Measurements from ENCODE around the gene TFEB. TPM values are rescaled to one million over a fixed set of nuclear protein-coding genes. Genes with fewer than 3 reads are reported as not detected.

TFEB gene
- total RNA-seq, 2 donors from 2014 or later: 16.9 to 21.7 TPM

DNA sequence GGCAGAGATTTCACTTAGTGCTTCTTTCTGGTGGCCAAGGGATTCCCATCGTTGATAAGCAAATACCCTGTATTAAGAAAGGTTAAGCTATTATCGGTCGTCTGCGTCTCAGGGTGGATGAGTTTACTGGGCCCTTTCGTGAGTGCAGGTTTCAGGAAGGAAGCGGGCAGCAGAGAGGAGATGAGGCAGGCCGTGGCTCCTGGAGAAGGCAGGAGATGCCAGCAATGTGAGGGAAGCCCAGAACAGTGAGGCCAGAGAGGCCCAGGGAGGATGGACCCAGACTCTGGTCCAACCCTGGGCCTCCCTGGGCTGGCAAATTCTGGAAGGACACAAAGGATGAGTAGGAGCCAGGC is 11.2 kb downstream of the TFEB start:
- H3K4me1 ChIP-seq: peaks cover 15% of the 10 kb centered on the region
- no peaks in the 10 kb centered on the region for H3K27me3 ChIP-seq
- no peak for DNase-seq
- intact Hi-C loops (cut with DNase I): no loop called here
- H3K9ac ChIP-seq (ENCODE audit: low read depth in 2 of 2, low read length in 2 of 2): peak overlapping the region in 1 of 2 donors; percentile 57
- no peaks in the 10 kb centered on the region for H3K9me3 ChIP-seq
- TF ChIP-seq CTCF (IDR thresholded peaks at IDR 0.05): no peak
- H3K4me3 ChIP-seq: no peak overlapping the region
- no peaks in the 10 kb centered on the region for H3K36me3 ChIP-seq
- peak overlapping the region; percentile 50 for H3K27ac ChIP-seq

GRCh38 chr6:41723530-41724227 is 11.7 kb downstream of the TFEB start:
- peak overlapping the region; percentile 43 to 57 for H3K9ac ChIP-seq (ENCODE audit: low read depth in 2 of 2, low read length in 2 of 2)

DNA sequence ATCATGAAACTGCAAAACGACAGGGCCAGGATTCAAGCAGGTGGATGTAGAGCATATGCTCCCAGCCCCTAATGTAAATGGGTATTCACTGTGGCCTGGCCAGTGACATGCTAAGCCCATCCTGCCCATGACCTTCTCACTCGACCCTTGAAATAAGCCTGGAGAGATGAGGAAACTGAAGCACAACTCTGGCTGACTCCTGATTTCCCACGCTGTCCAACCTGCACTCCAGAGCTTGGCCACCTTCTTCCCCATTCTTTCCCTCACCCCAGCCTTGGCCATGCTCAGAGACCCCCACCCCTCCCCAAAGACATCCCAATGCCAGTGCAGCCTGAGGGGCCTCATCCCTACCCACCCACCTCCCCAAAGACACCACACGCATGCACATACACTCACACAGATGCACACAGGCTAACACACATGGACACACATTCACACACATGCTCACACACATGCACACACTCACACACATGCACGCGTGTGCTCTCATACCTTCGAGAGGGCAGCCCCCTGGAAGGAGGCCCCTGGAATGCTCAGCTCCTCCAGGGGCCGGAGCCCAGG is 12.4 kb downstream of the TFEB start:
- DNase-seq: no peak
- Histone ChIP-seq H3K4me3 (no peak overlapping the region), H3K9ac (ENCODE audit: low read depth in 2 of 2, low read length in 2 of 2) (no peak overlapping the region), H3K27ac (no peak overlapping the region), H3K27me3 (no peaks in the 10 kb centered on the region), H3K9me3 (no peaks in the 10 kb centered on the region), H3K4me1 (peaks cover 15% of the 10 kb centered on the region), H3K36me3 (no peaks in the 10 kb centered on the region)
- TF ChIP-seq CTCF (IDR thresholded peaks at IDR 0.05): no peak
- intact Hi-C loops (cut with DNase I): no loop called here

More at GRCh38 chr6:41723530-41724227, 11.7 kb downstream of the TFEB start:
- Histone ChIP-seq H3K4me1 (peaks cover 15% of the 10 kb centered on the region), H3K27ac (peak overlapping the region; percentile 50), H3K4me3 (no peak overlapping the region), H3K36me3 (no peaks in the 10 kb centered on the region), H3K9me3 (no peaks in the 10 kb centered on the region), H3K27me3 (no peaks in the 10 kb centered on the region)
- intact Hi-C loops (cut with DNase I): no loop called here
- TF ChIP-seq CTCF (IDR thresholded peaks at IDR 0.05): no peak
- peak; percentile 53 for DNase-seq

DNA sequence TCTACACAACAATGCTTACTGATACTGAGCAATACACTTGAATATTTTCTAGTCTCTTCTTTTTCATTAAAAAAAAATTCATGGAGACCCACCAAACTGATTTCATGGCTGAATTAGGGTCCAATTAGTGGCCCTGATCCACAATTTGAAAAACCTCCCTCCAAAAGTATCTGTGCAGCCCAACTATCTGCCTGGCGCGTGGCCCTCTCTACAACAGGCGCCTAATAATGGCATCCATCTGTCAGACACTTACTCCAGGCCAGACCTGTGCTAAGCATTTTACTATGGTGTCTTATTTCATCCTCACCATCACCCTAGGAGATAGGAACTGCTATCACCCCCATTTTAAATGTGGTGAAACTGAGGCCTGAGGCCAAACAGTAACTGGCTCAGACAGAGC is 14.0 kb downstream of the TFEB start:
- Histone ChIP-seq H3K27me3 (no peaks in the 10 kb centered on the region), H3K9ac (ENCODE audit: low read depth in 2 of 2, low read length in 2 of 2) (no peak overlapping the region), H3K9me3 (no peaks in the 10 kb centered on the region), H3K4me1 (peaks cover 15% of the 10 kb centered on the region), H3K36me3 (no peaks in the 10 kb centered on the region), H3K27ac (no peak overlapping the region), H3K4me3 (no peak overlapping the region)
- intact Hi-C loops (cut with DNase I): no loop called here
- DNase-seq: no peak
- TF ChIP-seq CTCF (IDR thresholded peaks at IDR 0.05): no peak

- Histone ChIP-seq H3K36me3 (no peaks in the 10 kb centered on the region), H3K9me3 (no peaks in the 10 kb centered on the region), H3K27ac (no peak overlapping the region), H3K4me3 (no peak overlapping the region), H3K9ac (ENCODE audit: low read depth in 2 of 2, low read length in 2 of 2) (no peak overlapping the region), H3K27me3 (no peaks in the 10 kb centered on the region), H3K4me1 (peaks cover 15% of the 10 kb centered on the region)
- no peak for DNase-seq
- no peak for TF ChIP-seq CTCF (IDR thresholded peaks at IDR 0.05)
- intact Hi-C loops (cut with DNase I): no loop called here
Observed at GRCh38 chr6:41720783-41721182, 14.6 kb downstream of the TFEB start.
